ENCODE measurements around the gene P2RY8.
A peak's percentile ranks its signal among the peaks of the same experiment; 100 is the strongest.
"Not testable (repeated sequence)": the region's sequence is repeated elsewhere in the genome, so short reads cannot be mapped to it uniquely, and the experiment has no call there.

P2RY8 gene, protein sequence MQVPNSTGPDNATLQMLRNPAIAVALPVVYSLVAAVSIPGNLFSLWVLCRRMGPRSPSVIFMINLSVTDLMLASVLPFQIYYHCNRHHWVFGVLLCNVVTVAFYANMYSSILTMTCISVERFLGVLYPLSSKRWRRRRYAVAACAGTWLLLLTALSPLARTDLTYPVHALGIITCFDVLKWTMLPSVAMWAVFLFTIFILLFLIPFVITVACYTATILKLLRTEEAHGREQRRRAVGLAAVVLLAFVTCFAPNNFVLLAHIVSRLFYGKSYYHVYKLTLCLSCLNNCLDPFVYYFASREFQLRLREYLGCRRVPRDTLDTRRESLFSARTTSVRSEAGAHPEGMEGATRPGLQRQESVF

DNA sequence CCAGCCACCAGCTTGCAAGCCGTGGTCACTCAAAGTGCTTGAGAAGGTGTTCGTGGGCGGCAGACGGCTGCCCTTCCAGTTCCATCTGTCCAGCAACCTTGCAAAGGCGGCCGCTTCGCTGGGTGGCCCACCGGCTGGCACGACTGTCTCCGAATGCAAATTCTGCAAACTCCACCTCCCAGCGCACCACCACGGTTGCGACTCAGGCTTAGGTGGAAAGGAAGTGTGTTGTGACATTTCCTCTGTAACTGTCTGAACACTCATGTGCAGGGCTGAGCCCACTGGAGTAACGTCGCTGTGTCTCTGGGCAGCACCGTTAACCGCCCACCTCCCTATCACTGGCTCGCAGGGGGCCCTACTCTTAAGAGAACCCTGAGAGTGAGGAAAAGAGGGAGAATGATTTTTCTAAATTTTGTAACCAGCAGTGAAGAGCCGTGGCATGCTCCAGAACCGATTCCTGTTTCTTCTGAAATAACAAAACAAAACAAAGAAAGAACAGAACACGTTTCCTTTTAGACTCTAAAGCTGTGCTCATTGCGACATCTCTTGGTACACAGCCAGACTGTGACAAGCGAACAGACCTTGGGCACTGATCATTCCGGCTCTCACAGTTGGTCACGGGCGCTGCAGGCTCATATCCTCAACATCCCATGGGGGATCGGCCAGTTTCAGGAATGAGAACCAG, at the start of gene P2RY8:
P2RY8 (minus strand) TSS at position 155 of the 685 bp plus-strand sequence. CDS start 70,627 bp downstream, outside the sequence.
- peak; percentile 56 for DNase-seq (ENCODE audit: low read depth)

DNA sequence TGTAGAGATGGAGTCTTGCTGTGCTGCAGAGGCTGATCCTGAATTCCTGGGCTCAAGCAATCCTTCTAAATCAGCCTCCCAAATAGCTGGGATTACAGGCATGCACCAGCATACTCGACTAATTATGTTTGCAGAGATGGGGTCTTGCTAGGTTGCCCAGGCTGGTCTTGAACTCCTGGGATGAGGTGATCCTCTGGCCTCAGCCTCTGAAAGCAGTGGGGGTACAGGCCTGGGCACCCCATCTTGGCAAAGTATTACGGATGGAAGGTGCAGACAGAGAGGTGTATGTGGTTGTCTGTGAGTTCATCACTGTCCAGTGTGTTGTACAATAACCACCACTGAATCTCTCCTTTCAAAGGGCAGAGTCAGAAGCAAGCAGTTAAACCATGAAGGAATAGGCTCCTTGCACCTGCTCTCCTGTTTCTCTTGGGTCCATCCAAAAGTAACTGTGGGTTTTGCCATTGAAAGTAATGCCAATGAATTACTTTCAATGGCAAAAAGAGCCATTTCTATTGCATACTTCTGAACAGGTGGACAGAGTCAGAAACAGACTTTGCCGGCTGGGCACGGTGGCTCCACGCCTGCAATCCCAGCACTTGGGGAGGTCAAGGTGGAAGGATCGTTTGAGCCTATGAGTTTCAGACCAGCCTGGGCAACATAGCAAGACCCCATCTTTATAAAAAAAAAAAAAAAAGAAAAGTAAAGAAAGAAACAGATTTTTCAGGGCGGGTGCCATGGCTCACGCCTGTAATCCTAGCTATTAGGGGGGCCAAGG, 47.4 kb upstream of the P2RY8 start:
- no peak for DNase-seq (ENCODE audit: low read depth)

DNA sequence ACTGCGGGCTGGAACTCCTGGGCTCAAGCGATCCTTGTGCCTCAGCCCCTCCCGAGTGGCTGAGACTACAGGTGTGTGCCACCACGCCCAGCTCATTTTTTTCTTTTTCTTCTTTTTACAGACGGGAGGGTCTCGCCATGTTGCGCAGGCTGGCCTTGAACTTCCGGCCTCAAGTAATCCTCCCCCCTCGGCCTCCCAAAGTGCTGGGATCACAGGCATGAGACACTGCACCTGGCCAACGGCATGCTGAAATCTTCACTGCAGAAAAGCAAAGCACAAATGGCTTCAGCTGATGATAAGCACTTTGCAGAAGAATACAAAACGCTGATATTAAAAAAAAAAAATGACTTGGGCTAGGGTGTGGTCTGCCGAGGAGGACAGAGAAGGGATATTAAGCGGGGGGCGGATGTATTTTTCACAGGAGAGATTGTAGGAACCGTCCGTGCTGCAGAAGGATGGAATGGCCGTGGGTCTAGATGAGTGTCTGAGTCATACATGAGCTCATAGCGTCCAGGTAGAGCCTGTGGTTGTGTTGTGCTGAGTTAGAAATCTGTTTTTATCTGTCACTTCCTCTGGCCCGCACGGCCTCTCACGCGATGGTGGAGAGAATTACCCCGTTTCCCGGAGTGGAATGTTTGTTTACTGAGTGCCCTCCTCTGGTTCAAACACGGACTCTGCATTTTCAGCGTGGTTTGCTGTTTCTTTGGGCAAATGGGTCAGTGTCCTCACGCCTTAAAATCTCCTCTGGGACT, 45.9 kb upstream of the P2RY8 start:
- DNase-seq (ENCODE audit: low read depth), result peak; percentile 29

DNA sequence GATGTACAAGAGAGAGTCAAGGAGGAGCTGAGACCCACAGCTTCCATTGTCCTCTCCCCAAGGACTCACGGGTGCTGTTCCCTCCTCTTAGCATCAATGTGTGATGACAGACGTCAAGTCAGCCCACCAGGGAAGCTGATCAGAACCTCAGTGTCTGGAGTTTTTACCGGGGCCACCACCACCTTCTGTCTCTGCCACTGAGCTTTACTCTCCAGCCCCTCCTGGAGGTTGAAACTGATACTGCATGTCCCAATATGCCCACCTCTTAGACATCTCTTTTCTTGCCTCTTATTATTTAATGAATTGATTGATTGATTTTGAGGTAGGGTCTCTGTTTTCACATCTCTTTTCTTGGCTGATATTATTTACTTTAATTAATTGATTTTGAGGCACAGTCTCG, 44.1 kb upstream of the P2RY8 start:
- DNase-seq (ENCODE audit: low read depth), result peak; percentile 45

DNA sequence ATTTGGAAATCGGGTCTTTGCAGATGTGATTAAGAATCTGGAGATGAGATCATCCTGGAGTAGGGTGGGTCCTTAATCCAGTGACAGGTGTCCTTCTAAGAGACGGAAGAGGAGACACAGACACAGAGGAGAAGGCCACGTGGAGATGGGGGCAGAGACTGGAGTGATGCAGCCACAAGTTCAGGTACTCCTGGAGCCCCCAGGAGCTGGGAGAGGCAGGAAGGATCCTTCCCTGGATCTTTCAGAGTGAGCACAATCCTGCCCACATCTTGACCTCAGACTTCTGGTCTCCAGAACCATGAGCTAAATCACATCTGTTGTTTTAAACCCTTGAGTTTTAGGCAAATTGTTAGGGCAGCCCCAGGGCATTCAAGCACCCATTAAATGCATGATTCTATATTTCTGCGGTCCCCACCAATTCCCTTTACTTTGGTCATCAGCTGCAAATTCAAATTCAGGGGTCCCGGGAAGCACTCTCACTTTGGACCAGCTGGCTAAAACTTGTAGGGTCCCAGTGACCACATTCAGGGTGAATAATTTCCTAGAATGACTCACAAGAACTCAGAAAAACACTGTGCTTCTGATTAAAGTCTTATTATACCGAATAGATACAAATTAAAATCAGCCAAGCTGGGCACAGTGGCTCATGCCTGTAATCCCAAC, 41.7 kb upstream of the P2RY8 start:
- no peak for DNase-seq (ENCODE audit: low read depth)

DNA sequence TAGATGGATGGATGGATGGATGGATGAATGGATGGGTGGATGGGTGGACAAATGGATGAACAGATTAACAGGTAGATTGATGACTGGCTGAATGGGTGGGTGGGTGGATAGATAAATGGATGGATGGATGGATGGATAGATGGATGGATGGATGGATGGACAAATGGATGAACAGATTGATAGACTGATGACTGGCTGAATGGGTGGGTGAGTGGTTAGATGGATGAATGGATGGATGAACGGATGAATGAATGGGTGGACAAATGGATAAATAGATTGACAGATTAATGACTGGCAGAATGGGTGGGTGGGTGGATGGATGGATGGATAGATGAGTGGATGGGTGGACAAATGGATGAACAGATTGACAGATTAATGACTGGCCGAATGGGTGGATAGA, 40.9 kb upstream of the P2RY8 start:
- no peak for DNase-seq (ENCODE audit: low read depth)

DNA sequence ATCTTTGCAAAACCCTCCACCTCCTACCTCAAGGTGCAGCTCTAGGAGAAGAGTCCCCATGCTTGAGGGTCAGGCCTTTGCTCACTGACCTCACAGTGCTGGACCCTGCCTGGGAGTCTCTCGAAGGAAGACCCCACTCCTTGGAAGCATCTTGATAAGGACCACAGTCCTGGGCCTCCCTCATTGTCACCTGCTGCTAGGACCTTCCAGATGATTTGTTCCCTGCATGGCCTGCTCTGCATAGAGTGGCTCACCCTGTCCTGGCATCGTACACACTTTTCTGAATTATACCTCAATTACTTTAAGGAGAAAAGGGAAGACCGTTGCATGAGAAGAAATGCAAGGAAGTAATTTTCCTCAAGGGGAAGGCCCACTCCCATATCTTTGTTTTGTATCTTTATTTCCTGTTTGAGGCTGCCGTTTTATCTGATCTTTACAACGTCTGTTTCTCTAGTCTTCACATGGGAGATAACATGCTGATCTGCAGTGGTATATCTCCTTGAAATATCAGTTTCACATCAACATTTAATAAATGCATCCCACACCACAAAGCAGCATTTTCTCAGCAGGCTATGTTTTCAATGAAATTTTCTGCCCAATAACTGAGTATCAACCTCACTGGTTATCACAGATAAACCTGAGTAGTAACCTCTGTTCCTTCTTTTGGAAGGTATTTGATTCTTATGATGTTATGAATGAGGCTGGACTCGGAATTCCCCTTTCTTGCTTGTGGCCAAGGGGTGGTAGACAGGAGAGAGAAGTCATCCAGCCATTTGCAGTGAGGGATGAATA, 39.4 kb upstream of the P2RY8 start:
- no peak for DNase-seq (ENCODE audit: low read depth)

DNA sequence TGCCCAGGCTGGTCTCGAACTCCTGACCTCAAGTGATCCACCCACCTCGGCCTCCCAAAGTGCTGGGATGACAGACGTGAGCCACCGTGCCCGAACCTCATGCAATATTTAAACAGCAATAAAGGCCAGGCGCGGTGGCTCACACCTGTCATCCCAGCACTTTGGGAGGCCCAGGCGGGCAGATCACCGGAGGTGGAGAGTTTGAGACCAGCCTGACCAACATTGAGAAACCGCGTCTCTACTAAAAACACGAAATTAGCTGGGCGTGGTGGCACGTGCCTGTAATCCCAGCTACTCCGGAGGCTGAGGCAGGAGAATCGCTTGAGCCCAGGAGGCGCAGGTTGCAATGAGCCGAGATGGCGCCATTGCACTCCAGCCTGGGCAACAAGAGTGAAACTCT, 37.2 kb upstream of the P2RY8 start:
- DNase-seq (ENCODE audit: low read depth), result not testable (repeated sequence)

DNA sequence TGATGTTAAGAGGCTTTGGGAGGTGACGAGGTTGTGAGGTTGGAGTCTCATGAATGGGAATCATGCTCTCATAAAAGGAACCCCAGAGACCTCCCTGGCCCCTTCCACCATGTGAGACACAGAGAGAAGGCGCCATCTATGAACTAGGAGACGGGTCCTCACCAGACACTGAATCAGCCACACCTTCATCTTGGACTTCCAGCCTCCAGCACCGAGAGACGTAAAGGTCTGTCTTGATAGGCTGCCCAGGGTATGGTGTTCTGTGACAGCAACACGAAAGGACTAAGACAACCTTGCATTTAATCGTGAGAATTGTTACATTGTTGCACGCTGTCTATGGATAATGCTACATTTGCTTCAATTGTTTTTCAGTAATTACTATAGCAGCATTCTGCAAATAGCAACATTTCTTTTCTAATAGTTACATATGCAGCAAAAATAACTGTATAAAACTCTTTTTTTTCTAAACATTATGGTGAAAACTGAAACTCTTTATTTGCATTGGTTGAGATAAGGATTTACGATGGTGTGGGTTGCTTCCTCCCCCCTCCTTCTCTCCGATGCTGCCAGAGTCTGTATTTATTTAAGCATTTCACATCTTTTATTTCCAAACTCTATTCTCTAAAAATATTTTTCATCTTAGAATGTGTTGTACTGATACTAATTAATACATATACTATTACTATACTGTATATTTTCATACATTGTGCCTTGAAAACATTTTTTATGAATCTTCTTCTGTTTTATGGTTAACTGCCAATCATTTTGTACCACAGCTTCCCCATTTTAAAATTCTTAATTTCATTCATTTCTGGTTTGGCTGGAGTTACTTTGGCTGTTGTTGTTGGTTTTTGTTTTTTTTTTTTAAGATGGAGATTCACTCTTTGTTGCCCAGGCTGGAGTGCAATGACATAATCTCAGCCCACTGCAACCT, 28.0 kb upstream of the P2RY8 start:
- no peak for DNase-seq (ENCODE audit: low read depth)

DNA sequence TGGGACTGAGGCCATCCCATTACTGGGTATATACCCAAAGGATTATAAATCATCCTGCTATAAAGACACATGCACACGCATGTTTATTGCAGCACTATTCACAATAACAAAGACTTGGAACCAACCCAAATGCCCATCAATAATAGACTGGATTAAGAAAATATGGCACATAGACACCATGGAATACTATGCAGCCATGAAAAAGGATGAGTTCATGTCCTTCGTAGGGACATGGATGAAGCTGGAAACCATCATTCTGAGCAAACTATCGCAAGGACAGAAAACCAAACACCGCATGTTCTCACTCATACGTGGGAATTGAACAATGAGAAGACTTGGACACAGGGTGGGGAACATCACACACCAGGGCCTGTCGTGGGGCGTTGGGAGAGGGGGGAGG, 27.1 kb upstream of the P2RY8 start:
- DNase-seq (ENCODE audit: low read depth), result not testable (repeated sequence)

DNA sequence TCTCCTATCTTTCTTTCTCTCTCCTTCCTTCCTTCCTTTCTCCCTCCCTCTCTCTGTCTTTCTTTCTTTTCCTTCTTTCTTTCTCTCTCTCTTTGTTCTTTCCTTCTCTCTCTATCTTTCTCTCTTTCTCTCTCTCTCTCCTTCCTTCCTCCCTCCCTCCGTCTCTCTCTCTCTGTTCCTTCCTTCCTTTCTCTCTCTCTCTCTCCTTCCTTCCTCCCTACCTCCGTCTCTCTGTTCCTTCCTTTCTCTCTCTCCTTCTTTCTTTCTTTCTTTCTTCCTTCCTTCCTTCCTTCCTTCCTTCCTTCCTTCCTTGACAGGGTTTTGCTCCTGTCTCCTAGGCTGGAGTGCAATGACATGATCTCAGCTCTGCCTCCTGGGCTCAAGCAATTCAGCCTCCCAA, 24.2 kb upstream of the P2RY8 start:
- DNase-seq (ENCODE audit: low read depth), result no peak

DNA sequence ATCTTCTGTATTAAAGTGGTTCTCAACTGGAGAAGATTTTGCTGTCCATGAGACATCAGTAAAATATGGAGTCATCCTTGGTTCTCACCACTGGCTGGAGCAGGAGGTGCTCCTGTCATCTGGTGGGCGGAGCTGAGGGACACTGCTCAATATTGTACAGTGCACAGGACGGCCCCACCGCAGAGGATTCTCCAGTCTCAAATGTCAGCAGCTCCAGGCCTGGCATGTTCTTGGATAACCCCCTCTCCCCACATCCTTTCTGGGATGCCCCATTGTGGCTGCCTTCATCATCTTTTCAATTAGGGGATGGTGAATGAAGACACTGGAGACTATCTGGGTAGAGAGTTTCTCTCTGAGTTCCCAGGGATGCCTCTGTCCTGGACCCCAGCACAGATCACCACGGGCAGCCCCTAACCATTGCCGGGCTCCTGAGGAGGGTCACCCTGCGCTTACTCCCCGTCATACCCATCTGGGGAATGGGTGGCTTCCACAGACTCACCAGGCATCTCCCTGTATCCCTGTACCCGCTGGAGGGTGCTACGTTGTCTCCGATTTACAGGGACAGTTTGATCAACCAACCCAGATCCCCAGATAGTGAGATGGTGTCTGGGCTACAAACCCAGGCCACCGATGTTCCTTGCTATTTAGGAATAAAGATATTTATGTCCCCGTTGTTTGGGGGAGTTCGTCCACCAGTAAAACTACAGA, 21.9 kb upstream of the P2RY8 start:
- no peak for DNase-seq (ENCODE audit: low read depth)

DNA sequence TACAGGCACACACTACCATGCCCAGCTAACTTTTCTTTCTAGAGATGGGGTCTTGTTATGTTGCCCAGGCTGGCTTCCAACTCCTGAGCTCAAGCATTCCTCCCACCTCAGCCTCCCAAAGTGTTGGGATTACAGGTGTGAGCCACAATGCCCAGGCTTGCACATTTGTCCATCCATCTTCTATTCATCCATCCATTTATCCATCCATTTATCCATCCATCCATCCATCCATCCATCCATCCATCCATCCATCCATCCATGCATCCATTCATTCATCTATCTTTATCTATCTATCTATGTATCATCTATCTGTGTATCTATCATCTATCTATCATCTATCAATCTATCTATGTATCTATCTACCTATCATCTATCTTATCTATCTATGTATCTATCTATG, 20.5 kb upstream of the P2RY8 start:
- DNase-seq (ENCODE audit: low read depth), result not testable (repeated sequence)

DNA sequence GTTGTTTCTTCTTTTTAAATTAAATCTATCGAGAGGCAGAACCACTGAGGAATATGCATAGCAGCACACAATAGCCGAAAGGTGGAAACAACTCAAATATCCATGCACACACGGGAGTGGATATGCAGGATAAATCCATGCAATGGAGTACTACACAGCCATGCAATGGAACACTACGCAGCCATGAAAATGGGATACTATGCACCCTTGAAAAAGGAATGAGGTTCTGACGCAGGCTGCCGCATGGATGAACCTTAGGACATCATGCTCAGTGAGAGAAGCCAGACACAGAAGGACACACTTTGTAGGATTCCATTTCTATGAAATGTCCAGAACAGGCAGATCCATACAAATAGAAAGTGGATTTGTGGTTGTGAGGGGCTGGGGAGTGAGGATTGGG, 18.4 kb upstream of the P2RY8 start:
- no peak for DNase-seq (ENCODE audit: low read depth)

DNA sequence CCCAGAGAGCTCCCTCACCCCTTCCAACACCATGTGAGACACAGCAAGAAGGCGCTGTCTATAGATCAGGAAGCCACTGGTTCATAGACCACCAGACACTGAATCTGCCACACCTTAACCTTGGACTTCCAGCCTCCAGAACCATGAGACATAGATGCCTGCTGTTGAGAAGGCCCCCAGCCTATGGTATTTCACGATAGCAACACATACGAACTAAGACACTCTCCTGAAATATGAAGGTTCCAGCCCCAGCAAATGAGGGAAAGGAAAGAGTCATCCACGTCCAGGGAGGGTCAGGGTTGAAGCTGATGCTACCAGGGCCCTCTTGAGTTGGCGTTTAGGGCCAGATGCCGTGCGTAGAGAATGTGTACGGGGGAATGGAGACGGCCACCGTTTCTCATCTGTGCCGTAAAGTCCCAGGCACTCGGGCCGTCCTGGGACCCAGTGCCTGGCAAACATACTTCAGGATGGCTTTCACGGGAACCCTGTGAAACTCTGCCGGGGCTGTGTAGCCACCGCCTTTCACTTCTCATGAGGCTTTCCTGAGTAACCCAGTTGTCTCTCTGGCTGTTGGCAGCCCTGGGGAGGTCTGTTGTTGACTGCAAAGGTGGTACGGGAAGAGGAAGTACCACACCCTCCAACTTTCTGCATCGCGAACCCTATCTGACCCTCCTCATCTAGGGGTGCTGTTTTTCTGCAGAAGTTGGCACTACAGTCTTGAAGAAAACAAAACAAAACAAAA, 17.7 kb upstream of the P2RY8 start:
- no peak for DNase-seq (ENCODE audit: low read depth)

DNA sequence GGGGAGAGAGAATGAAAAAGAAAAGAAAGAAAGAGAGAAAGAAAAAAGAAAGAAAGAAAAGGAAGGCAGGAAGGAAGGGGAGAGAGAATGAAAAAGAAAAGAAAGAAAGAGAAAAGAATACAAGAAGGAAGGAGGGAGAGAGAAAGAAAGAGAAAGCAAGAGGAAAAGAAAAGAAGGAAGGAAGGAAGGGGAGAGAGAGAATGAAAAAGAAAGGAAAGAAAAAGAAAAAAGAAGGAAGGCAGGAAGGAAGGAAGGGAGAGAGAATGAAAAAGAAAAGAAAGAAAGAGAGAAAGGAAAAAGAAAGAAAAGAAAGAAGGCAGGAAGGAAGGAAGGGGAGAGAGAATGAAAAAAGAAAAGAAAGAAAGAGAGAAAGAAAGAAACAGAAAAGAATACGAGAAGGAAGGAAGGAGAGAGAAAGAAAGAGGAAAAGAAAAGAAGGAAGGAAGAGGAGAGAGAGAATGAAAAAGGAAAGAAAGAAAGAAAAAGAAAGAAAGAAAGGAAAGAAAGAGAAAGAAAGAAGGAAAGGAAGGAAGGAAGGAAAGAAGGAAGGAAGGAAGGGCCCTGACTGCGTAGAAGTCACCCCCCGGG, 15.1 kb upstream of the P2RY8 start:
- no peak for DNase-seq (ENCODE audit: low read depth)

DNA sequence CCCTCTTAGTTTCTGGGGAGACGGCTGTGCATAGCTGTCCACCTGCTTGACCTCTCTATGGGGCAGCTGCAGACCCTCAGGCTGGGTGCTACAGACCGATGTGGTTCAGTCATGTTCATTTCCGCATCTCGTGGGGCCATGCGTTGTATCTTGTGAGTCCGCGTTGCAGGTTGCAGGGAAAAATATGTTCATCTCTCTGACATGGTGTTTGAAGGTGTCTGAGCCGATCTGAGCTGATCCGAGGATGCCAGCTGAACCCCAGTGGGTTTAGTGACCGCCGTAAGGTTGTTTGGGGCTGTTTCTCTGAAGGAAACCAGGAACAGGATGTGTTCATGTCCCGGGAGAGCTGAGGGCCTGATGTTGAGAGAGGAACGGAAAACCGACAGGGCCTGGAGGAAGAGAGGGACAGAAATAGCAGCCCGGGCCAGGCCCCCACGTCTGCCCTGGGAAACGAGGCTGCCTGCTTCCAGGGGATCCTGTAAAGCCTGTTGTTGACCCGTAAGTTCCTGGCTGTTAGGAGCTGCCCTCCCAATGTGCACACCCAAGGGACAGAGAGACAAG, 9.8 kb upstream of the P2RY8 start:
- DNase-seq (ENCODE audit: low read depth), result no peak

Data from stimulated activated CD8-positive, alpha-beta memory T cell treated with anti-CD3 and anti-CD28 coated beads, Interleukin-12 subunit alpha, Interleukin-12 subunit beta, amount 100 ng/mL, for 1 hour (primary cell).